OCI-LY1 (cell line): ENCODE data around the gene IPP.
"Not testable (repeated sequence)": the region's sequence is repeated elsewhere in the genome, so short reads cannot be mapped to it uniquely, and the experiment has no call there.

Source experiments
- CTCF ChIP-seq: fragments of 200-600 bp; sonication (generic), shearing (Covaris generic); IDR thresholded peaks from 2 replicates; pipeline ENCODE4 v1.5.1; 2017; ENCODE audit warnings: mild to moderate bottlenecking, antibody characterized with exemption, low read length, moderate library complexity, mixed read lengths
- EZH2 ChIP-seq: fragments of 200-600 bp; sonication (generic), shearing (Covaris generic); IDR thresholded peaks from 2 replicates; pipeline ENCODE4 v1.8.0; 2017; ENCODE audit warnings: borderline replicate concordance, mixed run types, mild to moderate bottlenecking, antibody characterized with exemption, low read length, moderate library complexity, mixed read lengths

DNA sequence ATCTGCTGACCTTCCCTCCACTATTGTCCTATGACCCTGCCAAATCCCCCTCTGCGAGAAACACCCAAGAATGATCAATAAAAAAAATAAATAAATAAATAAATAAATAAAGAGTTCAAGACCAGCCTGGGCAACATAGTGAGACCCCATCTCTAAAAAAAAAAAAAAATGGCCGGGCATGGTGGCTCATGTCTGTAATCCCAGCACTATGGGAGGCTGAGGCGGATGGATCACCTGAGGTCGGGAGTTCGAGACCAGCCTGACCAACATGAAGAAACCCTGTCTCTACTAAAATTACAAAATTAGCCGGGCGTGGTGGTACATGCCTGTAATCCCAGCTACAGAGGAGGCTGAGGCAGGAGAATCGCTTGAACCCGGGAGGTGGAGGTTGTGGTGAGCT lies 24.4 kb downstream of the IPP start:
- TF ChIP-seq CTCF, EZH2: not testable (repeated sequence)
